Stimulated activated CD8-positive, alpha-beta memory T cell treated with anti-CD3 and anti-CD28 coated beads, Interleukin-4, amount 100 ng/mL, for 24 hours (primary cell): ENCODE results near the gene PLCL1.
"Not testable (repeated sequence)": the region's sequence is repeated elsewhere in the genome, so short reads cannot be mapped to it uniquely, and the experiment has no call there.

ENCODE experiments used
- DNase-seq: peaks from one replicate; pipeline ENCODE4 v3.0.0-alpha.2; 2020; ENCODE audit warnings: low read depth

The PLCL1 gene

DNA sequence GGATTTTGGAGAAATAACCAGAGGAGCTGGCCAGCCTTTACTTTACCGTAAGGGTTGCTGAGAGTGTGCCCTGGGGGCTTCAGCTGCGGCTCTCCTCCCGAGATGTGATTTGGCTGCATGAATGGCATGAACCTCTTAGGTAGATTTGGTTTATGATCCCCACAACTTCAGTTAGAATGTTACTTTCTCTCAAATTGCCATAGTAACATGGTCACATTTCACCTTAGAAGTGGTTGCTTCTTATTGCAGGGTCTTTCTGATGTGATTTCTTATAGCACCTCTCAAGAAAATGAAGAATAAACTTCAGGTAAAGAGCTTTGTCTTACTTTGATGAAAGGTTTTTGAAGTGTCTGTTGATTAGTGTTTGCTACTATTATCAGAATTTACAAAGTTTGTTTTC, 5.6 kb downstream of the PLCL1 start:
- DNase-seq = no peak

- DNase-seq = no peak
These were observed 6.1 kb downstream of the PLCL1 start for GRCh38 chr2:197810491-197810890.

DNA sequence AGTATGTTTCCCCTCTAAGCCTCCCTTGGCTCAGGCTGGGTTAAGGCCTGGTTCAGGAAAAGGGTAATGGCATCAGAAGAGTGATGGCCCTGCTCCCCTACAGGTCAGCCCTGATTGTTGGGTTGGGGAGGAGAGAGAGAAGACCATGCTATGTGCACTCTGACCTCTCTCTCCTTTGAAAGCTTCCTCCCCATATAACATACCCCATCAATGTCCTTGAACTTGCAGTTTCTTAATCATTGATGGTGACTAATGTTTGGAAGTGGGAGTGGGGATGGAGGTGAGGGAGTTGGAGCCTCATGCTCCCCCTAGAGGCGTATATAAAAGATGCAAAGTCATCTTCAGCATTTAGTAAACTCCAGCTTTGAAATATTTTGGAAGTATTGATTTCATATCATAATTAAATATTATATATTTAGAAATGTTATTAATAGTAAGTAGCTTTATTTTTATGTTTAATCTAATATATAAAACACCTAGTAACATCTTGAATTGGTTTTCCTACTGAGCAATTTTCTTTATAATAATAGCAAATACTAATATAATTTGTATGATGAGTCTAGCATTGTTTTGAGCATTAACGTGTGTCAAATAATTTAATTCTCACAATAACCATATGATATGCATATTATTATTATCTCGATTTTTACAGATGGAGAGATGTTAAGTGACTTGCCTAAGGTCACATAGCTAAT, 8.8 kb downstream of the PLCL1 start:
- DNase-seq = no peak

DNA sequence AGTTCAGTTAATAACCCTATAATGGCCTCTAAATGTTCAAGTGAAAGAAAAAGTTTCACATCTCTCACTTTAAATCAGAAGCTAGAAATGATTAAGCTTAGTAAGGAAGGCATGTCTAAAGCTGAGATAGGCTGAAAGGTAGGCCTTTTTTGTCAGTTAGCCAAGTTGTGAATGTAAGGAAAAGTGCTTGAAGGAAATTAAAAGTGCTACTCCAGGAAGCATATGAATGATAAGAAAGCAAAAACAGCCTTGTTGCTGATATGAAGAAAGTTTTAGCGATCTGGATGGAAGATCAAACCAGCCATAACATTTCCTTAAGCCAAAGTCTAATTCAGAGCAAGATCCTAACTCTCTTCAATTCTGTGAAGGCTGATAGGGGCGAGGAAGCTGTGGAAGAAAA, 10.1 kb downstream of the PLCL1 start:
- DNase-seq = no peak

GRCh38 chr2:197821550-197822289, 17.3 kb downstream of the PLCL1 start:
- DNase-seq = no peak

- no peak for DNase-seq
These were observed 17.9 kb downstream of the PLCL1 start for GRCh38 chr2:197822333-197822732.

- no peak for DNase-seq
These were observed 23.2 kb downstream of the PLCL1 start for GRCh38 chr2:197827618-197828017.

DNA sequence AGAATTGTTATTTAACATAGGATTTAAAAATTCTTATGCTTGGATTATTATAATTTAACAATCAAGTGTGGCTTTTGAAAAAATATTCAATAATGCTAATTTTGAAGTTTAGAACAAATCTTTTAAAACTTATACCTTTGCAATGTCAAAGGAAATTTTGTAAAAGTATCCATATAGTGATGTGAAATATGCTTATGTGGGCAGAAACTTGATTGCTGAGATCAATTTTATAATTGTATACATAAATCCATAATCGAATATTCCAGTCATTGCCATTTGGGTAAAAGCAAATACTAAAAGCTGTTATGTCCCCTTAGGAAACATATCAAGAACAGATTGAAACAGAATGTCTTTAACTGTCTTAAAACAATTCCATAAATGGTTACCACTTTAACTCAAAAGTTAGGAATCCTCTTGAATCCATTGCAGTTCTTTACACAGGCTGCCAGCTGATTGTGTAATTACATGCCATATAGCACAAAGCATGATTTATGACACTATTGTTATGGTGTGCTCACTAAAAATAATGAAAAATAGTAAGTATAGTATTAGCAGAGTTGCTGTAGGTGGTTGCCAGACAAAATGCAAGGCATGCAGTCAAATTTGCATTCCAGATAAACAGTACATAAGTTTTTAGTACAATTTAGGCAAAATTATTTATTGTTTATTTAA, 24.2 kb downstream of the PLCL1 start:
- no peak for DNase-seq

- DNase-seq = not testable (repeated sequence)
These were observed 30.4 kb downstream of the PLCL1 start for GRCh38 chr2:197834771-197835170.

DNA sequence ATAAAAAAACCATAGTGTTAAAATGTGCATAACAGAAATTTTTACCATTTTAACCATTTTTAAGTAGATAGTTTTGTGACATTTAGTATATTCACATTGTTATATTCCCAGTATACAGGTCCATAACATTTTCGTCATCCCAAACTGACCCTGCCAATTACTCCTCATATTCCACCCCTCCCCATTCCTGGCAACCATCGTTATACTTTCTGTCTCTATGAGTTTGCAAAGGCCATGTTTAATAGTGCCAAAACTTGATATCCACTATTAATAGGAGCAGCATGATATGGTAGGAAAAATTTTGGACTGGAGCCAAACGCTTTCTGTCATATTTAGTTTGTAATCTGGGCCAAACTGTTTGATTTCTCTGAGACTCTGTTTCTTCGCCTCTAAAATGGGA, 30.9 kb downstream of the PLCL1 start:
- DNase-seq = no peak

GRCh38 chr2:197838036-197838435, 33.6 kb downstream of the PLCL1 start:
- DNase-seq = no peak

GRCh38 chr2:197838579-197838978, 34.2 kb downstream of the PLCL1 start:
- no peak for DNase-seq

GRCh38 chr2:197839327-197839726, 34.9 kb downstream of the PLCL1 start:
- DNase-seq = no peak

DNA sequence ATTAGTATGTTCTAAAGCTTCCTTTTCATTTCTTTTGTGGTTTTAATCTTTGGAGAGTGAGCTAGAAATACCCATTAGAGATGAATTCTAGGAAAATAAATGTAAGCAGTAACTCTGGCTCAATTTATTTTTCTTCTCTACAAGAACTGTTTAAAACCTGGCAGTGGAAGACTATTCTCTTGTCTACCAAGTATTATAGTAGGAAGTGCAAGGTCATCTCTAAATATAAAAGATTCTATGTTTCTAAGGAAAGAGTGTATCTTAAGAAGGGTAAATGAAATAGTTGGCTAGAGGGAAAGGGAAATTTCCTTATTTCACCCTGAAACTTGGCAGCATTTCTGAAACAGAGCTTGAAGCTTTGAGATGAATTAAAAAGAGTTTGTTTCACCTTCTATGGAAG, 35.5 kb downstream of the PLCL1 start:
- DNase-seq = no peak

DNA sequence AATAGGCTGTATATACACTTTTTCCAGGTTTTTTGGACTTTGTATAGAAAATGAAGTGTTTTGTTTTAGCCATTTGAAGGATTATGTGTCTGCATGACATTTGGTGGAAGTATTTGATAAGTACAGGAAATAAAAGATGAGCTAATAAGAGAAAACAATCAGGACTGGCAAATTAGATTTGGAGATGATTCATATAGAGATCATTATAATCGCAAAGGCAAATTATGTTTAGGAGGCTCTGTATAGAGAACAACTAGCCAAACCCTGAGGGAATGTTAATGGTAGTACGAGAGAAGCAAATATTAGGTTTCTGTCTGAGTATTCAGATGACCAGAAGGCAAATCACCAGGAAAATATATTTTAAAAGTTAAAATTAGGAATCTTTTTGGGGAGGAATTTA, 41.7 kb downstream of the PLCL1 start:
- no peak for DNase-seq

GRCh38 chr2:197846777-197847176, 42.4 kb downstream of the PLCL1 start:
- no peak for DNase-seq

GRCh38 chr2:197847651-197848401, 43.4 kb downstream of the PLCL1 start:
- DNase-seq = no peak

- no peak for DNase-seq
These were observed 44.2 kb downstream of the PLCL1 start for GRCh38 chr2:197848602-197849001.

DNA sequence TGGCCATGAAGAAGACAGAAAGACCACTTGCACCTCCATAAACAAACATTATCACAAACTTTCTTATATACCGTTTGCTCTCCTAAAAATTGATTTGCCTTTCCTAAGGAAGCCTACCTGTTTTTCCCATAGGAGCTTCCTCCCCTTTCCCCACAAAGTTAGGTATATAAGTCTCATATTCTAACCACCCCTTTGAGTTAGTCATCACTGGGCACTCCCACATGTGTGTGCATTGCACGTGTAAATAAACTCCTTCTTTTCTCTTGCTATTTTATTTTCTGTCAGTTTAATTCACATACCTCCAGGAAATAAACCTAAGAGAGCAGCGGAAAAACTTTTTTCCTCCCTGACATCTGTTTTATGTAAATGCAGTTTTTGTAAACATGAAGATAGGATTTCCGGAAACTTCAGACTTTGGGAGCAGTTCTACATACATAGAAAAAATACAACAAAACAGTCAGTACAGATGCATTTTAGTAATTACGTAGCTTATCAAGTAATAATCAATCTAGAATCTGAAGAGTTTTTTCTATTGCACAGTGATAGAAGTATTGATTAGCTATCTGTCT, 46.6 kb downstream of the PLCL1 start:
- no peak for DNase-seq

DNA sequence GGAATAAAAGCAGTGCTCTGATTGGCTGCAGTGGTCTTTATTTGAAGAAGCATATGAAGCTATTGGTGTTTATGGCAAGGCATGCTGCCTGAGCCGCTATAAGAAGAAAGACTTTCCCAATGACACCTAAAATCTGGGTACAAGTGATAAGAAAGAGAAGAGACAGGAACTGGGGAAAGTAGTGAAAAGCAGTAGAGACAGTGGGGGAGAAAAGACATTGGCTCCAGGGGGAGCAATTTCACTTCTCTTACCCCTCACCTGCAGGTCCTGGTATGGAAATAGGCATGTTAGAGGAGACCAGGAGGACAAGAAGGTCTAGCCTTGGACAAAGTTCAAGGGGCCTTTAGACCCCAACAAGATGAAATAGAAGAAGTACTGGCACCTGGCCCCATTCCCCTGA, 47.1 kb downstream of the PLCL1 start:
- DNase-seq = no peak

DNA sequence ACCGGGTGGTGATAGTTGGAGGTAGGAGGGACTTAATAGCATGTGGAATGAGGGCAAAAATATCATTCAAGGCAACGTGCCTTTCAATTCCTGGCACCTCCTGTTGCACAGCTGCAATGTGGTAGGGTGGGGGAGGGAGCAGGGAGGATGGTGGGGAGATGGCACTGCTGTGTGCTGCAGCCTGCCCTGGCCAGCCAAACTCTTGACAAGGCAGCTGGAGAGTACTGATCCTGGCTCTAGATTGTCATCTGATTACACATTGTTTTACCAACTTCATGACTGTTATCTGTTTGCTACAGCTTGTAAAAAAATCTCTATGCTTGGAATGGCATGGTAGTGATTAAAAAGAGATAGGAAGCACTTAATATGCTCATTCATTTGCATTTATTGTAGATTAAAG, 47.7 kb downstream of the PLCL1 start:
- no peak for DNase-seq

DNA sequence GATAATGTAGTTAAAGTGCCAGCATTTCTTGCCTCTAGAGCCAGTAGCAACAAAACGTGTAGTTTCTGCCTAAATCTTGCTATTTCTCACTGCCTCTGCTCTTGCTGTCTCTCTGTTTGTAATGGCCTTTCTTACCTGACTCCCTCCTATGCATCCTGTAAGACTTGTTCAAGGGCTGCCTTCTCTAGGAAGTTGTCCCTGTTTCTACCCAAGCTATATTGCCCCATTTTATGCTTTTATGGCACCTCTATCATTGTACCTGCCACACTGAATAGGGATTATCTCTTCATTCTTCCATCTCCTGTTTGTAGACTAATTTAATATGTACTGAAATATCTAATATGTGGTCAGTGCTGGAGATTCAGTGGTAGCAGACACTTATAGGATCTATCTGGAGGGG, 49.2 kb downstream of the PLCL1 start:
- no peak for DNase-seq
